Spleen (tissue), 7 donors: ENCODE data around the gene PILRA.
"Not testable (repeated sequence)": the region's sequence is repeated elsewhere in the genome, so short reads cannot be mapped to it uniquely, and the experiment has no call there.

Experiments used
- POLR2A ChIP-seq, 3 donors: fragments of 450-650 bp; IDR thresholded peaks; one replicate each; pipeline ENCODE4 v1.5.1; 2017; ENCODE audit warnings: antibody characterized with exemption in 3 of 3, mild to moderate bottlenecking in 1 of 3
- TF ChIP-seq, protein P1 (sequence below), 11 experiments: fragments of 200-600 bp in 7 of 11; fragments of 450-650 bp in 4 of 11; sonication (generic) in 4 of 11; IDR thresholded peaks in 8 of 11; conservative IDR thresholded peaks in 3 of 11; 1 replicate in 7 of 11; 2 replicates in 4 of 11; pipeline versions ENCODE4 v1.4.0 to v1.8.0; 2016 to 2021; ENCODE audit warnings: antibody characterized with exemption in 11 of 11, inconsistent platforms in 4 of 11, mild to moderate bottlenecking in 1 of 11
- donor health status: DM: no; HTN: no; CAD: no; lungs with moderate emphysema.
- donor health status: DM: no; HTN: no; CAD: no.
- donor health status: DM: no; HTN: no; CAD: no.

DNA sequence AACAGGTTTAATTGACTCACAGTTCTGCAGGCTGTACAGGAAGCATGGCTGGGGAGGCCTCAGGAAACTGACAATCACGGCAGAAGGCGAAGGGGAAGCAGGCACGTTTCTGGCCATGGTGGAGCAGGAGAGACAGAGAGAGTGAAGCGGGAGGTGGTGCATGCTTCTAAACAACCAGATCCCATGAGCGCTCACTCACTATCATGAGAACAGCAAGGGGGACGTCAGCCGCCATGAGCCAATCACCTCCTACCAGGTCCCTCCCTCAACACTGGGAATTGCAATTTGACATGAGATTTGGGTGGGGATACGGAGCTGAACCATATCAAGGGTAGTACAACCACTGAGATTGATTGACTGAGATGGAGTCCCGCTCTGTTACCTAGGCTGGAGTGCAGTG lies 47.6 kb upstream of the PILRA start:
- TF ChIP-seq, protein P1, sequence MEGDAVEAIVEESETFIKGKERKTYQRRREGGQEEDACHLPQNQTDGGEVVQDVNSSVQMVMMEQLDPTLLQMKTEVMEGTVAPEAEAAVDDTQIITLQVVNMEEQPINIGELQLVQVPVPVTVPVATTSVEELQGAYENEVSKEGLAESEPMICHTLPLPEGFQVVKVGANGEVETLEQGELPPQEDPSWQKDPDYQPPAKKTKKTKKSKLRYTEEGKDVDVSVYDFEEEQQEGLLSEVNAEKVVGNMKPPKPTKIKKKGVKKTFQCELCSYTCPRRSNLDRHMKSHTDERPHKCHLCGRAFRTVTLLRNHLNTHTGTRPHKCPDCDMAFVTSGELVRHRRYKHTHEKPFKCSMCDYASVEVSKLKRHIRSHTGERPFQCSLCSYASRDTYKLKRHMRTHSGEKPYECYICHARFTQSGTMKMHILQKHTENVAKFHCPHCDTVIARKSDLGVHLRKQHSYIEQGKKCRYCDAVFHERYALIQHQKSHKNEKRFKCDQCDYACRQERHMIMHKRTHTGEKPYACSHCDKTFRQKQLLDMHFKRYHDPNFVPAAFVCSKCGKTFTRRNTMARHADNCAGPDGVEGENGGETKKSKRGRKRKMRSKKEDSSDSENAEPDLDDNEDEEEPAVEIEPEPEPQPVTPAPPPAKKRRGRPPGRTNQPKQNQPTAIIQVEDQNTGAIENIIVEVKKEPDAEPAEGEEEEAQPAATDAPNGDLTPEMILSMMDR (IDR thresholded peaks at IDR 0.05 in 8 of 11, conservative IDR thresholded peaks at IDR 0.05 in 3 of 11) = not testable (repeated sequence)
- not testable (repeated sequence) for TF ChIP-seq POLR2A (IDR thresholded peaks at IDR 0.05)
